B cell (primary cell): ENCODE data around the gene USF1.

Experiments used
- CTCF ChIP-seq: fragments of 200-600 bp; IDR thresholded peaks from one replicate; pipeline ENCODE4 v1.8.0; 2022; ENCODE audit warnings: antibody characterized with exemption, mild to moderate bottlenecking
- EZH2 ChIP-seq: IDR thresholded peaks from 2 replicates; pipeline ENCODE4 v1.6.1; 2012; ENCODE audit warnings: borderline replicate concordance, low read depth, mild to moderate bottlenecking, moderate library complexity, low read length; ENCODE audit not compliant: insufficient read depth, poor library complexity, severe bottlenecking

- TF ChIP-seq CTCF: no peak
- no peak for TF ChIP-seq EZH2
These were observed 42.9 kb upstream of the USF1 start for GRCh38 chr1:161088587-161089110.
